GM04503 (cell line): ENCODE measurements around the gene CTRB1.
"Not testable (repeated sequence)": the region's sequence is repeated elsewhere in the genome, so short reads cannot be mapped to it uniquely, and the experiment has no call there.

Experiments used
- DNase-seq: peaks from one replicate; pipeline ENCODE4 v3.0.0-alpha.2; 2012; ENCODE audit warnings: low read depth

CTRB1 gene

GRCh38 chr16:75256696-75257343, 38.0 kb downstream of the CTRB1 start:
- no peak for DNase-seq

GRCh38 chr16:75257886-75258806, 39.4 kb downstream of the CTRB1 start:
- no peak for DNase-seq

- no peak for DNase-seq
Observed at GRCh38 chr16:75258807-75259141, 40.0 kb downstream of the CTRB1 start.

GRCh38 chr16:75260851-75261589, 42.2 kb downstream of the CTRB1 start:
- DNase-seq: no peak

DNA sequence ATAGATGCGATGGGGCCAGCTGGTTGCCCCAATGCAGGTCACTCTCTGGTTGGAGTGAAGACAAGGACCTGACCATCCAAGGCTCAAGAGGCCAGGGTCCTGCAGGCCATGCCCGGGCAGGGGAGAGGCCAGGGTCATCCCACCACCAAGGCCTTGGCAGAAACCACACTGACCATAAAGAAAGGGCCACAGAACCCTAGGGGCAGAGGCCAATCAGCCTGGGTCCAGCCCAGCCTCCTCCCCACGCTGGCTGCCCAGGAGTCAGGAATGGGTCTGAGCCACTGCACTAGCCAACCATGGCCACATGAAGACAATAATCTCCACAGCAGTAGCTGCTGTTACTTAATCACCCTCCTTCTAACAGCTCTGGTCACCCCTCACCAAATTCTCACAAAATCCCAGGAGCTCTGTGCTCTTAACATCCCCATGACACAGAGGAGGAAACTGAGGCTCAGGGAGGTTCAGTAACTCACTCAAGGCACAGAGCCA, 42.8 kb downstream of the CTRB1 start:
- DNase-seq: no peak

DNA sequence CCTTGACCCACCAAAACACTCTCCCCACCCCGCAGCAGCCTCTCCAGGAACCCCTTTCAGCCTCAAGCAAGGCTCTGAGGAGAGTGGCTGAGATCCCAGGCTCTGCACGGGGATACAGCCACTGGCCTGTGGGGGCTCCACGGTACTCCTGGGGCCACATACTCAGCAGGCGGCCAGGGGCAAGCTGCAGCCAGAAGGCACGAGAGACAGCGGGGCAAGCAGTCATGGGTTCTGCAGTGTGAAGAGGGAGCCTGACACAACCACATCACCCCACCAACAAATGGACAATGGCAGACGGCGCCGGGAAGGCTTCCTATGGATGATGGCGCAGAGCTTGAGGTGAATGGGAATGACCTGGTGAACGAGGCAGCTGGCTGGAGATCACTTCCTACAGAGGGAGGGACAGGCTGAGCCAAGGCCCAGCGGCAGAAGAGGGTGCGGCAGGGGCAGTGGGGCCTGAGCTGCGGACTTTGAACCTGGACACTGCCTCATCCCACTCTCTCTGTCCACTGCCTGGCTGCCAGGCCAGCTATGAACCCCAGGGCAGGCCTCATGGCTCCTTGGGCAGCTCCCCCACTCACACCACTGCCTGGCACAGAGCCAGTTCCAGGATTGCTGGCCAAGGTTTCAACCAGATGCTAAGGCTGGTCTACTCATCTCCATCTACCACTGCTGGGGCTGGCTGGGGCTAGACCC, 43.5 kb downstream of the CTRB1 start:
- DNase-seq: no peak

GRCh38 chr16:75262800-75263127, 44.0 kb downstream of the CTRB1 start:
- no peak for DNase-seq

DNA sequence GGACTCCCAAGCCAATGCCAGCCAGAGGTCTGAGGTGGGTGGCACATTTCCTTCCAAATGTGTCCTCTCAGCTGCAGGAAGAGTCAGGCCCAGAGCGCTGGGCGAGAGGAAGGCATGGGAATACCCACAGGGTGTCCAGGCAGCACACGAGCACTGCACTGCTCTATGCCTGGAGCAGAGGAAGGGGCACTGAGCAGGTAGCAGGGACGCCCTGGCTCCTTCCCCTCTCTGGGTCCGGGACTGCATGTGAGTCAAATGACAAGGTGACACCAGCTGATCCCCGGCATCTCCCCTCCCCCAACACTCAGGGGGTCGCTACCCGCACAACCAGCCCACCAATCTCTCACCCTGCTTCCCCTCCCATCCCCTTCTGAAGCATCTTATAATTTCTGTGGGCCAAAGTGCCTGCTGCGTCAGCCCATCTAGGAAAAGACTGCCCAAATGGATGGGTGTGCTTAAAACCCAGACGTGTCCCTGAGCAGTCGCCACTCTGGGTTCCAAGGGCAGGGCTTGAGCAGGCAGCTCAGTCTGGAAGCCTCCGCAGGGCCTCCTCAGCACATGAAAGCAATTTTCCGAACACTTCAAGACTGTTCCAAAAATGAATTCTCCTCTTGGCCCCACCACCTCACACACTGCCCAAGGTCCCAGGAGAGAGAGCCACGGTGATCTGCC, 44.6 kb downstream of the CTRB1 start:
- DNase-seq: no peak

- no peak for DNase-seq
Observed at GRCh38 chr16:75263963-75264445, 45.2 kb downstream of the CTRB1 start.

DNA sequence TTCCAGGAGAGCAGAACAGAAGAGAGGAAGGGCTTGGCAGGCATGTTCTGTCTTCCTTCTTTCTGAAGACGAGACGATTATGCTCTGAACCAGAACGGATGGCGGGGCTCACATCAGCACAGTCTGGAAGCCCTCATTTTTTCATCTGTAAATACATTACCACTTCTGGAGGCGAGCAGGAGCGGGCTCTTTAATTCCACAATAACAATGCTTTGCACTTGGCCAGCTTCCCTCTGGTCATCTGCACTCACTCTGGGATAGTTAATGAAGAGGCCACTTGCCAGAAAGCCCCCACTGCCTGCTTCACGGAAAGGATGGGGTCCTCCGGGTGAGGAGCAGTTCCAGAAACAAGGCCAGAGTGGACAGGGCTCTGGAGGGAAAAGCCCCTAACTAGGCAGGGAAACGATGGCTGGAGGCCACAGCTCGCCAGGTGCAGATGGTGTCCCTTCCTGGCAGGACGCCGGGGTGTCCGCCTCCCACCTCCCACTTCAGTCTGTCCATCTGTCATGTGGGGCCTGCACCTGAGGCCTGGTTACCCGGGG, 45.7 kb downstream of the CTRB1 start:
- no peak for DNase-seq

- DNase-seq: no peak
Observed at GRCh38 chr16:75264999-75265910, 46.5 kb downstream of the CTRB1 start.

DNA sequence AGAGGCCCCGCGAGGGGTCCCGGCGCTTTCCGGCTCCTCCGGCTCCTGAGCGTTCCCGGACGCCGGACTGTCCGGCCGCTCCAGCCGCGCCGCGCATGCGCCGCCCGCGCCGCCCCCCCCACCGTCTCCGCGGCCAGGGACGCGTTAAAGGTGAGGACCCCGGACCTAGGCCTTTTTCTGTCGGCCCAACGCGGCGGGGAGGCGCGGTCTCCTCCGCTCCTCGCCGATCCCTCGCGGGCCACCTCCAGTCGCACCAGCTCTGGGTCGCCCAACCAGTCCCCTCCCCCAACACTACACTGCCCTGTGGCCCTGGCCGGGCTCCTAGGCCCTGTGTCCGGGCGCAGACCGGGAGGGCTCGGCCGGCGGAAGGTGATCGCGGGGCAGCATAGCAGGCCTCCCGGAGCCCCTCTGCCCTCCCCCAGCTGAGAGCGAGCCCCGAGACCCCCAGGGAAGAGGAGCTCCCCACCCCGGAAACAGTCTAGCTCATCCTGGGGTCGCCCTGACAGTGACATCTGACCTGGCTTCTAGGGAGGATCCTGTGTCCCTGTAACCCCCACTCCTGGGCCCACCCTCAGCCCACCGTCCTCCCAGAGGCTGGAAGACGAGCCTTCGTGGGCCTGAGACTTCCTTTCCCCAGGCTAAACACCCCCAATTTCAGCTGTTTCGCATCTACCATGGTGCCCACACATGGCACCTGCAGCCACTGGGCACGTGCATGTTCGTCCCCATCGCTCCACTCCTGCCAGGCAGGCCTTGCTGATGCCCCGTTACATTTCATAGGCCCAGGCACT, 47.3 kb downstream of the CTRB1 start:
- DNase-seq: no peak

DNA sequence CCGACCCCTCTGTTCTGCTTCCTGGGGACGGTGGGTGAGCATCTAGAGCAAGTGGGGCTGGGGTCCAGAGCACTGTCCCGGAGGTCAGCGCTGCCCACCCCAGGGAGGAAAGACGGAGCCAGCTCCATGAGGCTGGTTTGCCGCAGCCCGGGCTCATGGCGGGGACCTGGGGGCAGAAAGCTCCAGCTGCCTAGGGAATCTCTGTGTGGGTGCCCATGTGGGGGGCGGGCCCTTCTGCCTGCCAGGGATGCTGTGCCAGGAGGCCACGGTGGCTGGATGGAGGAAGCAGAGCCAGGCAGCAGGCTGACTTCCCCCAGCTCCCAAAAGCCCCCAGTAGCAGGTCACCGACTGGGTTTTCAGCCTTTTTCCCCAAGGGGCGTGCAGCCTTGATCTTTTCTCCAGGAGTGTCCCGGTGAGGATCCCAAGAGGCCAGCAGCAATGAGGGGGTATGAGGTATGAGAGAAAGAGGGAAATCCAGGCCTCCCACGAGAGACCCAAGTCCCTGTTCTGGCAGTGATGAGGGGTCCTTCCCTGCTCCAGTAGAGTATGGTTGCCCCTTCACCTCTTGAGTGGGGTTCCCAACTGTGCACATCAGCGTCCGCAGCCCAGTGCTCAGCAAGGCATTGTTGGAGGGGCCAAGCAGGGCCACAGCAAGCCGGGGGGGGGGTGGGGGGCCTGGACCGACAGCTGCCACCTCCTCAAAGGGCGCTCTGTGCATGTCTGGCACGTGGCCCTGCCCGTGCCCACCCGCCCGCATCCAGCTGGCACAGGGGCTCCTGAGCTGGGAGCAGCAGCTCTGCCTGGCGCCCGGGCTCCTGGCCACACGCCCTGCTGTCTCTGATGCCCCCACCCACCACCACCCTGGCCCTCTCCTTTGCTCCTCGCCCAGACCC, 48.2 kb downstream of the CTRB1 start:
- DNase-seq: no peak

DNA sequence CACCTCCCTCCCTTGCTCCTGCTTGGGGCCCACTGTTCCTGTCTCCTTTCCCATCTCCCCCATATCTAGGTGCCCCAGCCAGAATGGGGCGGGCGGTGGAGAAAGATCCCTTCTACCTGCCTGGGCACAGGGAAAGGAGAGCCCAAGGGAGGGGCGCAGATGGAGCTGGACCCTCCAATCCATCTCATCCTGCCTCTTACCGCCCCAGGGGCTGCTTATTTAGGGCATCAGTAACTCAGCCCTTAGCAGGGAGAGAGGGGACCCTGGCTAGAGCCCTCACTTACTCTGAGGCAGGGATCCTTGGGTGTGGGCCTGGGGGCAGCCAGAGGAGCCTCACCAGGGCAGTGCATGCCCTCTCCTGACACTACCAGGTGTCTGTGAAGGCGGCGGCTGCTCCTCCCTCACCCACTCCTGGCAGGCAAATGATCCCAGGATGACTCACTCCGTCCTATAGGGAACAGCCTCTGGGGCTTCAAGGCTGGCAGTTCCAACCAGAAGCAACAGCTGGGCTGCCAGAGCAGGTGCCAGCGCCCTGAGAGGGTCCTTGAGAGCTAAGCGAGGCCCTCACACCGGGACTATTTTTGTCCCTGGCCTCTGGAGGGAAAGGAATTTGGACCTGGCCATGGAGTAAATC, 49.0 kb downstream of the CTRB1 start:
- no peak for DNase-seq

DNA sequence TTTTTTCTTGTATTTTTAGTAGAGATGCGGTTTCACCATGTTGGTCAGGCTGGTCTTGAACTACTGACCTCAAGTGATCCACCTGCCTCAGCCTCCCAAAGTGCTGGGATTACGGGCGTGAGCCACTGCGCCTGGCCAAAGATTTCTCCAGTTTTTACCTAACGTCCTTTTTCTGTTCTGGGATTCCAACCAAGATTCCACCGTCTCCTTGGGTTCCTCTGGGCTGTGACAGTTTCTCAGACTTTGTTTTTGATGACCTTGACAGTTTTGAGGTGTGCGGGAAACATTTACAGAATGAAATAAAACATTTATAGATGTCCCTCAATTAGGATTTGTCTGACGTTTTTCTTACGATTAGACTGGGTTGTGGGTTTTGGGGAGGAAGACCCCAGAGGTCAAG, 50.6 kb downstream of the CTRB1 start:
- not testable (repeated sequence) for DNase-seq

GRCh38 chr16:75271441-75272096, 52.8 kb downstream of the CTRB1 start:
- no peak for DNase-seq

DNA sequence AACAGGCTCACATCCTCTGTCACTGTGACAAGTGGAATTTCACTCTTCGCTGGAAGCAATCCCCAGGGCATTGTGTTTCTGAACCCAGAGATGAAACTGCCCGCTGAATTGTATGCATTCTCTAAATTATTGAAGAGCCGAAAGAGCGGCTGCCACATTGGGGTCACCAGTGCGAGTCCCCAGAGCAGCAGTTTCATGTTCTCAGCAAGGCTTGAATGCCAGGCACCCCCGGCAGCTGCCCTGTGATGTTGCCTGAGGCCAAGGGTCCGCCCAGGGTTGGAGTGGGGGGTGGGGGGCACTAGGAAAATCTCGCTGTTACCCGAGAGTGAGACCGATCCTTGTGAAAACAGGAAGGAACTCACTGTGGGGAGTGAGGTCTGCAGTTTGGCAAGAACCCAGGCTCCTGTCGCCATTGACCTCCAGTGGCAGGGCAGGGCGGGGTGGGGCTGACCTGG, 53.3 kb downstream of the CTRB1 start:
- no peak for DNase-seq
